NCI-H2227 (cell line): ENCODE measurements around the gene CLPTM1L.
"Not testable (repeated sequence)": the region's sequence is repeated elsewhere in the genome, so short reads cannot be mapped to it uniquely, and the experiment has no call there.

Source experiments
- DNase-seq: peaks from one replicate; lab custom pipeline; 2025; ENCODE audit not compliant: unreplicated experiment; lab: John Stamatoyannopoulos, UW

CLPTM1L gene

GRCh38 chr5:1380910-1381309, 36.0 kb upstream of the CLPTM1L start:
- DNase-seq = no peak

GRCh38 chr5:1380011-1380817, 35.3 kb upstream of the CLPTM1L start:
- DNase-seq = peak; percentile 51

- no peak for DNase-seq
Measured at GRCh38 chr5:1378866-1379659, 34.2 kb upstream of the CLPTM1L start.

- DNase-seq = no peak
Measured at GRCh38 chr5:1378096-1378495, 33.2 kb upstream of the CLPTM1L start.

GRCh38 chr5:1376981-1377380, 32.1 kb upstream of the CLPTM1L start:
- no peak for DNase-seq

- DNase-seq = no peak
Measured at GRCh38 chr5:1375871-1376810, 31.2 kb upstream of the CLPTM1L start.

GRCh38 chr5:1374679-1375055, 29.8 kb upstream of the CLPTM1L start:
- DNase-seq = no peak

GRCh38 chr5:1374030-1374678, 29.3 kb upstream of the CLPTM1L start:
- no peak for DNase-seq

GRCh38 chr5:1371972-1372342, 27.1 kb upstream of the CLPTM1L start:
- DNase-seq = not testable (repeated sequence)

GRCh38 chr5:1371218-1371971, 26.5 kb upstream of the CLPTM1L start:
- no peak for DNase-seq

- DNase-seq = no peak
Measured at GRCh38 chr5:1370006-1370405, 25.1 kb upstream of the CLPTM1L start.

- DNase-seq = no peak
Measured at GRCh38 chr5:1368756-1369155, 23.9 kb upstream of the CLPTM1L start.

- no peak for DNase-seq
Measured at GRCh38 chr5:1368236-1368635, 23.3 kb upstream of the CLPTM1L start.

- DNase-seq = no peak
Measured at GRCh38 chr5:1367149-1367548, 22.2 kb upstream of the CLPTM1L start.

GRCh38 chr5:1366514-1366913, 21.6 kb upstream of the CLPTM1L start:
- no peak for DNase-seq

GRCh38 chr5:1364211-1364610, 19.3 kb upstream of the CLPTM1L start:
- no peak for DNase-seq

- DNase-seq = no peak
Measured at GRCh38 chr5:1363581-1363980, 18.7 kb upstream of the CLPTM1L start.

GRCh38 chr5:1363160-1363559, 18.3 kb upstream of the CLPTM1L start:
- DNase-seq = no peak

GRCh38 chr5:1362242-1363015, 17.5 kb upstream of the CLPTM1L start:
- no peak for DNase-seq
